ENCODE results near the gene ANXA11. TPM values are rescaled to one million over a fixed set of nuclear protein-coding genes. Genes with fewer than 3 reads are reported as not detected.
A peak's percentile ranks its signal among the peaks of the same experiment; 100 is the strongest.

ANXA11 gene
- total and polyA plus RNA-seq, 2 of the 4 experiments (the other 2 are of a cell fraction) = 39.4 to 109 TPM

DNA sequence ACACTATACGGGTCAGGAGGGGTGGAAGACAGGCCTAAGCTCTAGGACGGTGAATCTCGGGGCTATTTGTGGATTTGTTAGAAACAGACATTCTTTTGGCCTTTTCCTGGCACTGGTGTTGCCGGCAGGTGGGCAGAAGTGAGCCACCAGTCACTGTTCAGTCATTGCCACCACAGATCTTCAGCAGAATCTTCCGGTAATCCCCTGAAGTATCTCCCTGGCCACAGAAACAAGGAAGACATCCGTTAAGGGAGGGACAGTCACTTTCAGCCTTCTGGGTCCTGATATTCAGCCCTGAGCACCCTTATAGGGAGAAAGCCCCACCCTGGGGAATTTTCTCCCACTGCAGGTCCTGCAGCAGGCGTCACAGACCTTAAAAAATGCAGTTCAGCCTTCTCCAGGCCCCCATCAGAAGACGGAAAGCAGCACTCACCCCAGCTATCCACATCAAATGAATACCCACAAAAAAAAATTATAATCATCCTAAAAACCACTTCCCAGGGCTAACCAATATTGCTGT lies 49.6 kb downstream of the ANXA11 start:
- peak overlapping the region; percentile 69 for H4K5ac ChIP-seq (ENCODE audit: low read depth, low read length)
- H3K23ac ChIP-seq (ENCODE audit: low read depth, low read length) = peak overlapping the region; percentile 96
- H2BK120ac ChIP-seq (ENCODE audit: low read depth, low read length) = peak overlapping the region; percentile 96
- no peak for TF ChIP-seq MAZ (IDR thresholded peaks at IDR 0.05; ENCODE audit: borderline replicate concordance, low read depth, low read length)
- TF ChIP-seq RAD21 (IDR thresholded peaks at IDR 0.05; ENCODE audit: low read length) = no peak
- H2AFZ ChIP-seq (replicated peaks; ENCODE audit: low read length, poor library complexity) = peak overlapping the region; percentile 38
- peak overlapping the region; percentile 82 for H3K18ac ChIP-seq (ENCODE audit: low read depth, low read length)
- H3K4ac ChIP-seq (ENCODE audit: low read depth, low read length) = peak overlapping the region; percentile 98
- H2BK15ac ChIP-seq (ENCODE audit: low read depth, low read length) = peak overlapping the region; percentile 87; the same call in 2 of the 3 replicates
- H3K4me1 ChIP-seq (ENCODE audit: control insufficient read depth, insufficient read depth, low read length) = peaks cover 45% of the 10 kb centered on the region
- BruUV-seq (replicated peaks) = no TSS peak
- CTCF ChIA-PET = no interaction called here
- ATAC-seq (ENCODE audit: low read depth) (no peak), DNase-seq (no peak)
- H4K91ac ChIP-seq (ENCODE audit: insufficient read depth, low read depth, low read length) = peak overlapping the region; percentile 92
- H4K20me1 ChIP-seq (ENCODE audit: insufficient read depth, low read length) = peaks cover 21% of the 10 kb centered on the region
- H3K56ac ChIP-seq (ENCODE audit: extremely low read depth, insufficient read depth, low read length) = peak overlapping the region; percentile 71
- dilution Hi-C loops (cut with HindIII; ENCODE audit: low sequenced_read_pairs, unreplicated experiment) = no loop called here
- peak overlapping the region; percentile 13 to 83; a peak in 3 of 4 replicates for H4K8ac ChIP-seq (ENCODE audit: low read depth in 2 of 2, low read length in 2 of 2)
- H3K79me1 ChIP-seq (ENCODE audit: low read depth in 1 of 2, low read length in 2 of 2) = peaks cover 32 to 71% of the 10 kb centered on the region in 2 experiments
- POLR2A ChIA-PET (ENCODE audit: unreplicated experiment) = no interaction called here
- H2BK5ac ChIP-seq (ENCODE audit: low read depth, low read length, poor library complexity, severe bottlenecking) = peak overlapping the region; percentile 87
- H3K14ac ChIP-seq (replicated peaks; ENCODE audit: low read depth, low read length) = peak overlapping the region; percentile 93
- H3K27ac ChIP-seq (ENCODE audit: insufficient read depth, low read length) = peak overlapping the region; percentile 81
- H2AK5ac ChIP-seq (ENCODE audit: low read depth, low read length) = peak overlapping the region; percentile 88
- intact Hi-C loops (cut with micrococcal nuclease) = loop anchor here (1.0 kb wide), 1 partner anchor 49 kb away; no protein-coding TSS in a partner anchor
- H3K9me1 ChIP-seq (ENCODE audit: insufficient read depth, low read length) = peaks cover 58% of the 10 kb centered on the region
- no CpG with 5 or more reads among the region's 8 CpGs for WGBS, 2 experiments (ENCODE audit: extremely low coverage in 2 of 2, insufficient read length in 1 of 2)
- no peak overlapping the region for H3K4me3 ChIP-seq (ENCODE audit: insufficient read depth, low read depth, low read length)
- peak overlapping the region; percentile 78 for H3K4me2 ChIP-seq (ENCODE audit: low read depth, low read length)
- no peaks in the 10 kb centered on the region for H3K27me3 ChIP-seq (ENCODE audit: control insufficient read depth, insufficient read depth, low read length)
- H3K9ac ChIP-seq (ENCODE audit: low read depth, low read length) = peak overlapping the region; percentile 45
- peak overlapping the region; percentile 92 for H2BK20ac ChIP-seq (ENCODE audit: low read depth, low read length)
- in situ Hi-C loops (cut with MboI; ENCODE audit: low sequenced_read_pairs) = loop anchor here (10.0 to 25.0 kb wide), 2 partner anchors 49 to 307 kb away; partner anchors contain the start of genes ANXA11 and TSPAN14
- no peaks in the 10 kb centered on the region for H3K9me3 ChIP-seq (ENCODE audit: control insufficient read depth, insufficient read depth, low read length)
- peaks cover 60% of the 10 kb centered on the region for H3K36me3 ChIP-seq (ENCODE audit: control insufficient read depth, insufficient read depth, low read length)
- peak overlapping the region; percentile 84 for H2AK9ac ChIP-seq (replicated peaks; ENCODE audit: low read depth, low read length, poor library complexity)
